ENCODE data around the gene CIAO2A.

CIAO2A gene

GRCh38 chr15:64099379-64099778 lies 5.7 kb upstream of the CIAO2A start:
- FAIRE-seq (no peak), DNase-seq (ENCODE audit: insufficient read length, low spot score) (no peak)
- no peak for TF ChIP-seq CTCF (IDR thresholded peaks at IDR 0.05; ENCODE audit: insufficient read depth, missing control alignments)

GRCh38 chr15:64096668-64097384 lies 3.2 kb upstream of the CIAO2A start:
- DNase-seq (ENCODE audit: insufficient read length, low spot score) (no peak), FAIRE-seq (no peak)
- no peak for TF ChIP-seq CTCF (IDR thresholded peaks at IDR 0.05; ENCODE audit: insufficient read depth, missing control alignments)

- no peak for TF ChIP-seq CTCF (IDR thresholded peaks at IDR 0.05; ENCODE audit: insufficient read depth, missing control alignments)
- FAIRE-seq (no peak), DNase-seq (ENCODE audit: insufficient read length, low spot score) (peak; percentile 47)
Observed at GRCh38 chr15:64095795-64096667, 2.4 kb upstream of the CIAO2A start, which contains the start of gene SNX1. Gene SNX1 (plus strand): TSS chr15:64095982. CDS start chr15:64096014, 32 bp downstream.

GRCh38 chr15:64095431-64095794 lies 1.8 kb upstream of the CIAO2A start:
- DNase-seq (ENCODE audit: insufficient read length, low spot score) (no peak), FAIRE-seq (no peak)
- no peak for TF ChIP-seq CTCF (IDR thresholded peaks at IDR 0.05; ENCODE audit: insufficient read depth, missing control alignments)

GRCh38 chr15:64092864-64093626 lies 593 bp downstream of the CIAO2A start:
- DNase-seq (ENCODE audit: insufficient read length, low spot score) (no peak), FAIRE-seq (no peak)
- no peak for TF ChIP-seq CTCF (IDR thresholded peaks at IDR 0.05; ENCODE audit: insufficient read depth, missing control alignments)

GRCh38 chr15:64092075-64092820 lies 1.4 kb downstream of the CIAO2A start:
- TF ChIP-seq CTCF (IDR thresholded peaks at IDR 0.05; ENCODE audit: insufficient read depth, missing control alignments), result peak; percentile 36
- FAIRE-seq, result no peak
- no peak for DNase-seq (ENCODE audit: insufficient read length, low spot score)
